Fibroblast of mammary gland (primary cell): ENCODE results near the gene ADH7.
"Not testable (repeated sequence)": the region's sequence is repeated elsewhere in the genome, so short reads cannot be mapped to it uniquely, and the experiment has no call there.

ENCODE experiments used
- DNase-seq: peaks from one replicate; pipeline ENCODE4 v3.0.0-alpha.2; 2010; ENCODE audit warnings: low read depth
- H3K4me3 ChIP-seq: 2 replicates; pipeline ENCODE4 v1.5.1; 2011; ENCODE audit warnings: low read depth, mild to moderate bottlenecking, low read length, moderate library complexity; ENCODE audit not compliant: control insufficient read depth
- TF ChIP-seq, protein P1 (sequence below): conservative IDR thresholded peaks from 2 replicates; pipeline ENCODE4 v1.5.1; 2011; ENCODE audit warnings: low read depth, low read length, inconsistent platforms; ENCODE audit not compliant: control insufficient read depth, insufficient read depth

The ADH7 gene

DNA sequence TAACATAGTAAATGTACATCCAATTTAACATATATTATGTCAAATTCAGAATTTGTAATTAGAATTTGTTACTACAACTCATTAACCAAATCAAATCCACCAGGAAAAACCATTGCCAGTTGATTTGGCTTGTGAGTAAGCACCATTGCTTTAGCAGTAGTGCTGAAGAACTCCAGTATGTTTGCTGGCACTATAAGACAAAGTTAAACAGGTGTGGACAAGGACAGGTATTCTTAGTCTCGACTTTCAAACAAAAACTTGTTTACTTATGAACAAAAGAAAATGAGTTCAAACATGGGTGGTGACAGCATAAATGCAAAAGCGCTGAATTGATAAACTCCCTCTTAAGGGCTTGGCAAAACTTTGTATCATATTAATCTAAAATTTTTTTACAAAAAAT is 1.3 kb upstream of the ADH7 start:
- TF ChIP-seq, protein P1, sequence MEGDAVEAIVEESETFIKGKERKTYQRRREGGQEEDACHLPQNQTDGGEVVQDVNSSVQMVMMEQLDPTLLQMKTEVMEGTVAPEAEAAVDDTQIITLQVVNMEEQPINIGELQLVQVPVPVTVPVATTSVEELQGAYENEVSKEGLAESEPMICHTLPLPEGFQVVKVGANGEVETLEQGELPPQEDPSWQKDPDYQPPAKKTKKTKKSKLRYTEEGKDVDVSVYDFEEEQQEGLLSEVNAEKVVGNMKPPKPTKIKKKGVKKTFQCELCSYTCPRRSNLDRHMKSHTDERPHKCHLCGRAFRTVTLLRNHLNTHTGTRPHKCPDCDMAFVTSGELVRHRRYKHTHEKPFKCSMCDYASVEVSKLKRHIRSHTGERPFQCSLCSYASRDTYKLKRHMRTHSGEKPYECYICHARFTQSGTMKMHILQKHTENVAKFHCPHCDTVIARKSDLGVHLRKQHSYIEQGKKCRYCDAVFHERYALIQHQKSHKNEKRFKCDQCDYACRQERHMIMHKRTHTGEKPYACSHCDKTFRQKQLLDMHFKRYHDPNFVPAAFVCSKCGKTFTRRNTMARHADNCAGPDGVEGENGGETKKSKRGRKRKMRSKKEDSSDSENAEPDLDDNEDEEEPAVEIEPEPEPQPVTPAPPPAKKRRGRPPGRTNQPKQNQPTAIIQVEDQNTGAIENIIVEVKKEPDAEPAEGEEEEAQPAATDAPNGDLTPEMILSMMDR: no peak
- no peak overlapping the region for H3K4me3 ChIP-seq
- DNase-seq: no peak

DNA sequence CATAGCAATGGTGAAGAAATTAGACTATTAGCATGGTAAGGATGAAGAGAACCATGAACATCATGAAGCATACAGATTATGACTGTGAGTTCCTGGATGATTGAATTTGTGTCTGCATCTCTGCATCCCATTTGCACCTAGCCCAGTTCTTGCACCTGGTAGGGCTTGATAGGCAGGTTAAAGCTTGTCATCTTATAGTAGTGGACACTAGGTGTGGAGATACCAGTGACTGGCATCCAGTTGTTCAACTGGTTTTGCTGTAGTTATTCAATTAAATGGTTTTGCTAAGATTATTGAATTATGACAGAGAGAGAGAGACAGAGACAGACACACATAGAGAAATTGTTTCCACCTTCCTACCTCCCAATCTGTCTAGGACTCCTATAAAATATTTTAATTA is 5.0 kb downstream of the ADH7 start:
- no peak overlapping the region for H3K4me3 ChIP-seq
- no peak for DNase-seq
- TF ChIP-seq, protein P1: no peak

DNA sequence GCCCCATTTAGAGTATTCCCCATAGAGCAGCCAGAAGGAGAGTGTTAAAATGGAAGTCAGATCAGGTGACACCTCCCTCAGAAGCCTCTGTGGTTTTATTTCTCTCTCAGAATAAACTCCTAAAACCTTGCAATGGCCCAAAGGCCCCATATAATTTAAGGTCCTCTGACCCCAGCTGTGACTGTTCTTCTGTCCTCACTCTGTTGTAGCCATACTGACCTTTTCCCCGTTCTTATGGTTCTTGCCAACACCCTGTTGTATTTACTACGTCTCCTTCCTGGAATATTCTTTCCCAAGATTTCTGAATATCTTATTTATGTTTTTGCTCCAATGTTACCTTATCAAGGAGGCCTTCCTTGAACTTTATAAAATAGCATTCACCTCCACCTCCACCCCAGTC is 18.0 kb downstream of the ADH7 start:
- TF ChIP-seq, protein P1: no peak
- DNase-seq: no peak
- H3K4me3 ChIP-seq: no peak overlapping the region

- H3K4me3 ChIP-seq, DNase-seq: not testable (repeated sequence)
Measured at GRCh38 chr4:99415762-99416161, 19.4 kb downstream of the ADH7 start.

GRCh38 chr4:99414902-99415301 is 20.2 kb downstream of the ADH7 start:
- not testable (repeated sequence) for DNase-seq

DNA sequence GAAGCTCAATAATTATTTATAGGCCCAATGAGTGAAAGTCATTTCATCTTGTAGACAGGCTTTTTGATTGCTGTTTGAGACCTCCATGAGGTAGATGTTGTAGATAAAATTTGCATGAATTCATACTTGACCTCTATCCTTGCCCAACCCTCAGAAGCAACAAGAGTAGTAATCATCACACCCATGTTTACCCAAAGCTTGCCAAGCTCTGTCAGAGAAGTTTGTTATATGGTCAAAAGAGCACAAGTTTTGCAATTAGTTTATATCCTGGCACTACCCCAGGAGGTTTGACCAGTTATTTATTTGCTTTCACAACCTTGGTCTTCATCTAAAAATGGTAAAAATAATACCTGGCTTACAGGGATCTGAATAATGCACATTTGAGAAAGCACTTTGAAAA is 20.7 kb downstream of the ADH7 start:
- H3K4me3 ChIP-seq: no peak overlapping the region
- TF ChIP-seq, protein P1: no peak

More at GRCh38 chr4:99414902-99415301, 20.2 kb downstream of the ADH7 start:
- H3K4me3 ChIP-seq: not testable (repeated sequence)

DNA sequence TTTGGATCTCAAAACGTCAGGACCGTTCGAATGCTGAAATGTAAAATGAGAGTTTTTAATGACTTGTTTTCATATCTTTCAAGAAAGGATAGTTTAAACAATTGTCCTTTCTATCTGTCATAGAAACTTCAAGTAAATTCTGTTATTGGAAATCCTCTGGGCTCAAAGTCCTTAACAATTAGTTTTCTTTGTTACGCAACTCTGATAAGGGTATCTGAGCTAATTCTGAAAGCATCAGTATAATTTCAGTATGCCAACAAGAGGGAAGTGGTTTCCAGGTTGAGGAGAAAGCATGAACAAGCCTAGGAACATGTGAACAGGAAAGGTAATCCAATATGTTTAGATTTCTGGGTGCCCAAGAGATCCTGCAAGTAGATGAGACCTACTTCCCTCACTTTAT is 22.0 kb downstream of the ADH7 start:
- TF ChIP-seq, protein P1: no peak
- H3K4me3 ChIP-seq: no peak overlapping the region
- DNase-seq: no peak

More for the DNA sequence above, 20.7 kb downstream of the ADH7 start:
- peak; percentile 46 for DNase-seq

- DNase-seq: no peak
- no peak overlapping the region for H3K4me3 ChIP-seq
- TF ChIP-seq, protein P1: no peak
Measured at GRCh38 chr4:99411041-99411440, 24.1 kb downstream of the ADH7 start.
